HCT116 (cell line): ENCODE data around the gene LRP1B. TPM values are rescaled to one million over a fixed set of nuclear protein-coding genes. Genes with fewer than 3 reads are reported as not detected.

ENCODE experiments used
- ATAC-seq: fragments of 200-7000 bp; cut with Tn5 transposase; 2 replicates; pipeline ENCODE4 v1.9.1; 2020; ENCODE audit warnings: mild to moderate bottlenecking, moderate library complexity
- BruUV-seq: library from RNA; stranded (reverse); fragments of 400-500 nt; replicated peaks from 2 replicates; lab custom pipeline; 2021; lab: Mats Ljungman, UMichigan
- CTCF ChIA-PET: fragments of 300-600 bp; sonication (Branson Sonifier 250); formaldehyde crosslinking; loops from one replicate; lab custom pipeline; 2021; ENCODE audit warnings: antibody characterized with exemption; lab: Charles Lee
- POLR2A ChIA-PET: fragments of 300-600, 350-600 bp; sonication (Branson Sonifier 250); formaldehyde crosslinking; loops from one replicate; lab custom pipeline; 2021; ENCODE audit warnings: antibody characterized with exemption; lab: Charles Lee
- RAD21 ChIA-PET, 2 experiments: fragments of 300-600 bp; sonication (Branson Sonifier 250); formaldehyde crosslinking; loops; one replicate each; lab custom pipeline; 2023; ENCODE audit warnings: low total read pairs in 2 of 2; ENCODE audit not compliant: uncharacterized antibody in 2 of 2, unreplicated experiment in 2 of 2, low non-redundant PET in 1 of 2; lab: Charles Lee
- DNase-seq: peaks from one replicate; pipeline ENCODE4 v3.0.0-alpha.2; 2010; ENCODE audit warnings: low read depth, low spot score
- H2AFZ ChIP-seq: fragments of 200-600 bp; shearing (Covaris generic), sonication (generic); 2 replicates; pipeline ENCODE4 v1.6.1; 2017; ENCODE audit warnings: low read depth, mixed run types, mixed read lengths, antibody characterized with exemption, low read length; ENCODE audit not compliant: poor library complexity, severe bottlenecking
- H3K27ac ChIP-seq: 2 replicates; pipeline ENCODE4 v1.5.1; 2012; ENCODE audit warnings: low read depth, low read length
- H3K27me3 ChIP-seq: fragments of 200-600 bp; sonication (generic); 2 replicates; pipeline ENCODE4 v1.6.1; 2016; ENCODE audit warnings: mixed run types, low read length, mixed read lengths; ENCODE audit not compliant: insufficient read depth
- H3K36me3 ChIP-seq, 2 experiments: fragments of 200-500 bp in 1 of 2; fragments of 200-600 bp in 1 of 2; sonication (Bioruptor generic) in 1 of 2; sonication (generic) in 1 of 2; 2 replicates each; pipeline versions ENCODE4 v1.5.1 to v1.6.1; 2014 to 2016; ENCODE audit warnings: low read length in 2 of 2, inconsistent platforms in 1 of 2, mixed read lengths in 1 of 2, mixed run types in 1 of 2; ENCODE audit not compliant: insufficient read depth in 2 of 2, control insufficient read depth in 1 of 2
- H3K4me1 ChIP-seq, 2 experiments: fragments of 200-600 bp in 1 of 2; sonication (generic) in 1 of 2; 2 replicates each; pipeline versions ENCODE4 v1.5.1 to v1.6.1; 2012 to 2017; ENCODE audit warnings: low read length in 2 of 2, inconsistent platforms in 1 of 2, mild to moderate bottlenecking in 1 of 2, mixed read lengths in 1 of 2, mixed run types in 1 of 2, moderate library complexity in 1 of 2; ENCODE audit not compliant: insufficient read depth in 2 of 2, control insufficient read depth in 1 of 2
- H3K4me2 ChIP-seq: fragments of 200-600 bp; sonication (generic); 2 replicates; pipeline ENCODE4 v1.6.1; 2017; ENCODE audit warnings: mixed run types, low read length, mixed read lengths
- H3K4me3 ChIP-seq, 2 experiments: fragments of 200-600 bp in 1 of 2; sonication (generic) in 1 of 2; replicated peaks in 1 of 2; 2 replicates each; pipeline ENCODE4 v1.5.1; 2011 to 2016; ENCODE audit warnings: low read length in 2 of 2, control low read depth in 1 of 2, low read depth in 1 of 2, mild to moderate bottlenecking in 1 of 2, mixed read lengths in 1 of 2, mixed run types in 1 of 2
- H3K79me2 ChIP-seq: fragments of 200-600 bp; sonication (generic); 2 replicates; pipeline ENCODE4 v1.6.1; 2017; ENCODE audit warnings: mild to moderate bottlenecking, mixed run types, low read length, moderate library complexity, mixed read lengths; ENCODE audit not compliant: insufficient read depth
- H3K9ac ChIP-seq: fragments of 200-600 bp; sonication (generic); 2 replicates; pipeline ENCODE4 v1.6.1; 2016; ENCODE audit warnings: low read length, mixed read lengths
- H3K9me2 ChIP-seq: fragments of 200-600 bp; sonication (generic), shearing (Covaris generic); 2 replicates; pipeline ENCODE4 v1.6.1; 2017; ENCODE audit warnings: mixed run types, mild to moderate bottlenecking, moderate library complexity; ENCODE audit not compliant: insufficient read depth
- H3K9me3 ChIP-seq, 2 experiments: fragments of 200-500 bp in 1 of 2; fragments of 200-600 bp in 1 of 2; sonication (Bioruptor generic) in 1 of 2; sonication (generic) in 1 of 2; 2 replicates each; pipeline ENCODE4 v1.6.1; 2014 to 2017; ENCODE audit warnings: low read length in 2 of 2, mixed read lengths in 2 of 2, inconsistent platforms in 1 of 2, low read depth in 1 of 2, mild to moderate bottlenecking in 1 of 2, mixed run types in 1 of 2, moderate library complexity in 1 of 2; ENCODE audit not compliant: control insufficient read depth in 1 of 2, insufficient read depth in 1 of 2
- H4K20me1 ChIP-seq: fragments of 200-600 bp; sonication (generic), shearing (Covaris generic); 2 replicates; pipeline ENCODE4 v1.6.1; 2017; ENCODE audit warnings: mixed run types, mild to moderate bottlenecking, moderate library complexity; ENCODE audit not compliant: insufficient read depth
- ATF3 ChIP-seq: IDR thresholded peaks from 2 replicates; pipeline ENCODE4 v1.6.1; 2012
- CBX3 ChIP-seq: IDR thresholded peaks from 2 replicates; pipeline ENCODE4 v1.6.1; 2012; ENCODE audit warnings: low read depth
- CEBPB ChIP-seq: IDR thresholded peaks from 2 replicates; pipeline ENCODE4 v1.6.1; 2012; ENCODE audit warnings: low read depth
- CTCF ChIP-seq, 3 experiments: fragments of 200-600 bp in 1 of 3; sonication (generic) in 1 of 3; IDR thresholded peaks in 2 of 3; conservative IDR thresholded peaks in 1 of 3; 2 replicates each; pipeline ENCODE4 v1.5.1; 2012 to 2017; ENCODE audit warnings: low read depth in 2 of 3, low read length in 2 of 3, antibody characterized with exemption in 1 of 3, borderline replicate concordance in 1 of 3, control low read depth in 1 of 3, mild to moderate bottlenecking in 1 of 3, mixed read lengths in 1 of 3, mixed run types in 1 of 3, moderate library complexity in 1 of 3; ENCODE audit not compliant: insufficient read depth in 1 of 3
- EGR1 ChIP-seq: IDR thresholded peaks from 2 replicates; pipeline ENCODE4 v1.6.1; 2012; ENCODE audit warnings: low read depth
- ELF1 ChIP-seq: IDR thresholded peaks from 2 replicates; pipeline ENCODE4 v1.6.1; 2012; ENCODE audit warnings: low read depth, borderline replicate concordance
- EZH2 ChIP-seq: fragments of 200-600 bp; sonication (generic); IDR thresholded peaks from 2 replicates; pipeline ENCODE4 v1.6.1; 2017; ENCODE audit warnings: antibody characterized with exemption, mixed run types
- EZH2phosphoT487 ChIP-seq: fragments of 200-600 bp; IDR thresholded peaks from 2 replicates; pipeline ENCODE4 v1.6.1; 2018; ENCODE audit warnings: antibody characterized with exemption, borderline replicate concordance
- FOSL1 ChIP-seq: IDR thresholded peaks from 2 replicates; pipeline ENCODE4 v1.6.1; 2012; ENCODE audit warnings: low read depth
- POLR2A ChIP-seq: IDR thresholded peaks from 2 replicates; pipeline ENCODE4 v1.7.0; 2011; ENCODE audit warnings: borderline replicate concordance; ENCODE audit not compliant: insufficient read depth, insufficient read length; ENCODE audit errors: extremely low read depth
- POLR2AphosphoS5 ChIP-seq: IDR thresholded peaks from 2 replicates; pipeline ENCODE4 v1.6.1; 2011; ENCODE audit warnings: mild to moderate bottlenecking, low read depth, low read length, moderate library complexity
- RAD21 ChIP-seq: IDR thresholded peaks from 2 replicates; pipeline ENCODE4 v1.6.1; 2012; ENCODE audit warnings: low read depth, mild to moderate bottlenecking
- REST ChIP-seq: IDR thresholded peaks from 2 replicates; pipeline ENCODE4 v1.6.1; 2012; ENCODE audit warnings: low read depth
- SIN3A ChIP-seq: IDR thresholded peaks from 2 replicates; pipeline ENCODE4 v1.6.1; 2012; ENCODE audit warnings: low read depth
- SP1 ChIP-seq: IDR thresholded peaks from 2 replicates; pipeline ENCODE4 v1.6.1; 2012; ENCODE audit warnings: low read depth
- SRF ChIP-seq: IDR thresholded peaks from 2 replicates; pipeline ENCODE4 v1.6.1; 2012; ENCODE audit warnings: low read depth
- YY1 ChIP-seq: IDR thresholded peaks from 2 replicates; pipeline ENCODE4 v1.6.1; 2011; ENCODE audit warnings: low read length, low read depth, moderate library complexity, mild to moderate bottlenecking; ENCODE audit not compliant: insufficient replicate concordance; ENCODE audit errors: extremely low read depth
- ZBTB33 ChIP-seq: IDR thresholded peaks from 2 replicates; pipeline ENCODE4 v1.6.1; 2011; ENCODE audit warnings: mild to moderate bottlenecking, low read length, moderate library complexity; ENCODE audit not compliant: insufficient replicate concordance; ENCODE audit errors: extremely low read depth
- ZFX ChIP-seq: fragments of 450-650 bp; IDR thresholded peaks from 2 replicates; pipeline ENCODE4 v1.6.1; 2017
- ZNF274 ChIP-seq: fragments of 200-500 bp; sonication (Bioruptor generic); IDR thresholded peaks from 2 replicates; pipeline ENCODE4 v1.6.1; 2014; ENCODE audit warnings: mild to moderate bottlenecking, low read depth, low read length, inconsistent platforms
- intact Hi-C: fragments of 100-400 bp; cut with micrococcal nuclease; formaldehyde crosslinking; loops from 2 replicates; pipeline ENCODE4 v1.10.0; 2022
- total RNA-seq: library from RNA; stranded (reverse); gene quantifications from one replicate; pipeline ENCODE4 v1.2.1, GENCODE V29; 2021; ENCODE audit not compliant: unreplicated experiment

Gene LRP1B
- total RNA-seq, 1 experiment from 2014 or later: 0.34 TPM

- Histone ChIP-seq H3K9ac (no peak overlapping the region), H3K9me3 (no peaks in the 10 kb centered on the region), H3K4me1 (no peaks in the 10 kb centered on the region), H3K27ac (no peak overlapping the region), H3K27me3 (no peaks in the 10 kb centered on the region), H2AFZ (no peak overlapping the region), H3K4me2 (no peak overlapping the region), H3K36me3 (no peaks in the 10 kb centered on the region), H3K79me2 (no peaks in the 10 kb centered on the region), H3K9me2 (no peaks in the 10 kb centered on the region), H3K4me3 (no peak overlapping the region), H4K20me1 (no peaks in the 10 kb centered on the region)
- TF ChIP-seq SIN3A (no peak), ATF3 (no peak), SP1 (no peak), YY1 (no peak), SRF (no peak), FOSL1 (no peak), CBX3 (no peak), RAD21 (no peak), EZH2 (no peak), CEBPB (no peak), CTCF (IDR thresholded peaks at IDR 0.05 in 2 of 3, conservative IDR thresholded peaks at IDR 0.05 in 1 of 3; ENCODE audit: borderline replicate concordance in 1 of 3, insufficient read depth in 1 of 3, low read depth in 2 of 3, low read length in 2 of 3) (no peak), ZNF274 (no peak), REST (no peak), ZBTB33 (no peak), ELF1 (no peak), POLR2AphosphoS5 (no peak), POLR2A (no peak), EGR1 (no peak), EZH2phosphoT487 (no peak), ZFX (no peak)
- no TSS peak for BruUV-seq
- no peak for DNase-seq
- intact Hi-C loops: no loop called here
- ChIA-PET POLR2A (no interaction called here), CTCF (no interaction called here), RAD21 (no interaction called here)
- ATAC-seq: no peak
These were observed 1413.3 kb downstream of the LRP1B start for GRCh38 chr2:140717481-140717880.
